Loucy (cell line): ENCODE data around the gene KPNB1.

Experiments used
- H2AFZ ChIP-seq: fragments of 200-600 bp; sonication (generic); 2 replicates; pipeline ENCODE4 v1.6.0; 2016; ENCODE audit warnings: antibody characterized with exemption, mild to moderate bottlenecking, low read length, moderate library complexity
- H3F3A ChIP-seq: fragments of 200-600 bp; 2 replicates; pipeline ENCODE4 v1.6.0; 2016; ENCODE audit warnings: antibody characterized with exemption, low read depth, mild to moderate bottlenecking
- H3K27me3 ChIP-seq: fragments of 200-600 bp; sonication (generic); 2 replicates; pipeline ENCODE4 v1.6.1; 2014; ENCODE audit warnings: low read length, mild to moderate bottlenecking; ENCODE audit not compliant: insufficient read depth, poor library complexity, severe bottlenecking
- H3K36me3 ChIP-seq: fragments of 200-600 bp; sonication (generic); 2 replicates; pipeline ENCODE4 v1.6.1; 2016; ENCODE audit warnings: low read length; ENCODE audit not compliant: insufficient read depth
- H3K4me1 ChIP-seq: fragments of 200-600 bp; sonication (generic); 2 replicates; pipeline ENCODE4 v1.5.1; 2014; ENCODE audit warnings: low read length, mild to moderate bottlenecking; ENCODE audit not compliant: insufficient read depth, poor library complexity, severe bottlenecking
- H3K4me2 ChIP-seq: fragments of 200-600 bp; sonication (generic); 2 replicates; pipeline ENCODE4 v1.6.0; 2014; ENCODE audit warnings: antibody characterized with exemption, low read length, low read depth, mild to moderate bottlenecking; ENCODE audit not compliant: poor library complexity, severe bottlenecking
- H3K4me3 ChIP-seq: fragments of 200-600 bp; sonication (generic); 2 replicates; pipeline ENCODE4 v1.5.1; 2014; ENCODE audit warnings: low read length, mild to moderate bottlenecking, mixed read lengths; ENCODE audit not compliant: poor library complexity, severe bottlenecking
- H3K79me2 ChIP-seq: fragments of 200-600 bp; sonication (generic); 2 replicates; pipeline ENCODE4 v1.6.1; 2014; ENCODE audit warnings: low read length; ENCODE audit not compliant: insufficient read depth
- H3K9ac ChIP-seq: fragments of 200-600 bp; sonication (generic); 2 replicates; pipeline ENCODE4 v1.6.0; 2014; ENCODE audit warnings: mild to moderate bottlenecking, low read depth, low read length, moderate library complexity; ENCODE audit not compliant: poor library complexity, severe bottlenecking
- H3K9me2 ChIP-seq: fragments of 200-600 bp; sonication (generic); replicated peaks from 2 replicates; pipeline ENCODE4 v1.6.1; 2016; ENCODE audit warnings: low read depth, low read length, mixed read lengths
- H3K9me3 ChIP-seq: fragments of 200-600 bp; sonication (generic); 2 replicates; pipeline ENCODE4 v1.6.1; 2014; ENCODE audit warnings: mild to moderate bottlenecking, antibody characterized with exemption, low read length, low read depth; ENCODE audit not compliant: insufficient read depth
- H4K20me1 ChIP-seq: fragments of 200-600 bp; sonication (generic); 2 replicates; pipeline ENCODE4 v1.6.0; 2014; ENCODE audit warnings: antibody characterized with exemption, low read length, mild to moderate bottlenecking; ENCODE audit not compliant: insufficient read depth, poor library complexity, severe bottlenecking
- EZH2phosphoT487 ChIP-seq: fragments of 200-600 bp; IDR thresholded peaks from 2 replicates; pipeline ENCODE4 v1.6.1; 2018; ENCODE audit warnings: antibody characterized with exemption, mild to moderate bottlenecking, moderate library complexity, borderline replicate concordance
- TF ChIP-seq, protein P1 (sequence below): fragments of 200-600 bp; sonication (generic); conservative IDR thresholded peaks from 2 replicates; pipeline ENCODE4 v1.5.1; 2014; ENCODE audit warnings: mild to moderate bottlenecking, antibody characterized with exemption, low read length

KPNB1 gene

DNA sequence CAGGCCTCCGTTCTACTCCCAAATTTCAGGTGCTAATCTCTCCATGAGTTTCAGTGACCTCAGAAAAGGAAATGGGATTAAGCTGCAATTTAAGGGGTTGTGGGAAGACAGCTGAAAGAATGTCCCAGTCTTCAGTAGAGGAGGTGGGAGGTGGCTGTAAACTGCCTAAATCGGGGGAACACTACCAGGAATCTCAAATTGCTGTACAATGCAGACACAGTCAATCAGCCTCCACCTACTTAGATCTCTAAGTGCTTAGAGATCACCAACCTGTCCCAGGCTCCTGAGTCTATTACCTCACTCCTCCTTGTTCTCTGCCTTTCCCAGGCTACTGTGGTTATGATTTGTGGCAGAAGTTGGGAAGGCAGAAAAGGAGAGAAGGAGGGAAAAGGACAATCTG, 75.0 kb downstream of the KPNB1 start:
- TF ChIP-seq, protein P1, sequence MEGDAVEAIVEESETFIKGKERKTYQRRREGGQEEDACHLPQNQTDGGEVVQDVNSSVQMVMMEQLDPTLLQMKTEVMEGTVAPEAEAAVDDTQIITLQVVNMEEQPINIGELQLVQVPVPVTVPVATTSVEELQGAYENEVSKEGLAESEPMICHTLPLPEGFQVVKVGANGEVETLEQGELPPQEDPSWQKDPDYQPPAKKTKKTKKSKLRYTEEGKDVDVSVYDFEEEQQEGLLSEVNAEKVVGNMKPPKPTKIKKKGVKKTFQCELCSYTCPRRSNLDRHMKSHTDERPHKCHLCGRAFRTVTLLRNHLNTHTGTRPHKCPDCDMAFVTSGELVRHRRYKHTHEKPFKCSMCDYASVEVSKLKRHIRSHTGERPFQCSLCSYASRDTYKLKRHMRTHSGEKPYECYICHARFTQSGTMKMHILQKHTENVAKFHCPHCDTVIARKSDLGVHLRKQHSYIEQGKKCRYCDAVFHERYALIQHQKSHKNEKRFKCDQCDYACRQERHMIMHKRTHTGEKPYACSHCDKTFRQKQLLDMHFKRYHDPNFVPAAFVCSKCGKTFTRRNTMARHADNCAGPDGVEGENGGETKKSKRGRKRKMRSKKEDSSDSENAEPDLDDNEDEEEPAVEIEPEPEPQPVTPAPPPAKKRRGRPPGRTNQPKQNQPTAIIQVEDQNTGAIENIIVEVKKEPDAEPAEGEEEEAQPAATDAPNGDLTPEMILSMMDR = no peak
- TF ChIP-seq EZH2phosphoT487 = no peak
- no peak overlapping the region for H2AFZ ChIP-seq
- no peak overlapping the region for H3K9ac ChIP-seq
- H3K36me3 ChIP-seq = no peaks in the 10 kb centered on the region
- H3K9me3 ChIP-seq = no peaks in the 10 kb centered on the region
- no peaks in the 10 kb centered on the region for H3F3A ChIP-seq
- peaks cover 20% of the 10 kb centered on the region for H3K4me1 ChIP-seq
- no peak overlapping the region for H3K4me2 ChIP-seq
- H3K79me2 ChIP-seq = no peaks in the 10 kb centered on the region
- H4K20me1 ChIP-seq = no peaks in the 10 kb centered on the region
- H3K4me3 ChIP-seq = no peak overlapping the region
- H3K9me2 ChIP-seq = no peaks in the 10 kb centered on the region
- no peaks in the 10 kb centered on the region for H3K27me3 ChIP-seq

DNA sequence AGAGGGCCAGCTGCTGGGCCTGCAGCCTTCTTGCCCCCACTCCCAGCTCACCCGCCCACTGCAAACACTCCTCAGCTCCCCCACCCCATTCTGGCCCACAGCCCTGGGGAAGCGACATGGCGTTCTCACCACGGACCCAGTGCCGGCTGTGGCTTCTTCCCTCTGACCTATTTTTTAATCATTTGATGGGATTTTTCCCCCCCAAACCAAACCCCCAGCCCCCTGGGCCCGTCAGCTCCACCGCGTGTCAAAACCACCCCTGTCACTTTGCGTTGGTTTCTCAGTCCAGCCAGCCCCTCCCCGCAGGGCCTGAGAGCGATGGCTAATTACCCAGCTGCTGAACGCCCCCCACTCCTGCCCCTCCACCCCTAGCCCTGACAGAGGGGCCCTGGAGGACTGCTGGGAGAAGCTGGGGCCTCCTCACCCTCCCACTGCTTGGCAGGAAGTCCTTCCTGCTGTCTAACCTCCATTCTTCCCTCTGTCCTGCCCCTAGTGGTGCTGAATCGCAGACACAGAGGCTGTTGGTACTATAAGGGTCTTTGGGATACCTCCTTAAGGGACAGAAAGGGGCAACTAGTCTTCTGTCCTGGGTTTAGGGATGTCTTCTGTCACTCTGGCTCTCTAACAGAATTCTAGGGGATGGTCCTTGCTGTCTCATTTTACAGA, 75.9 kb downstream of the KPNB1 start:
- H3K4me1 ChIP-seq = peaks cover 11% of the 10 kb centered on the region
- H2AFZ ChIP-seq = no peak overlapping the region
- no peak overlapping the region for H3K9ac ChIP-seq
- no peaks in the 10 kb centered on the region for H3K36me3 ChIP-seq
- no peaks in the 10 kb centered on the region for H3K9me3 ChIP-seq
- no peak for TF ChIP-seq EZH2phosphoT487
- no peaks in the 10 kb centered on the region for H3F3A ChIP-seq
- no peaks in the 10 kb centered on the region for H3K9me2 ChIP-seq
- H4K20me1 ChIP-seq = no peaks in the 10 kb centered on the region
- no peaks in the 10 kb centered on the region for H3K27me3 ChIP-seq
- no peak overlapping the region for H3K4me3 ChIP-seq
- H3K4me2 ChIP-seq = no peak overlapping the region
- no peaks in the 10 kb centered on the region for H3K79me2 ChIP-seq

DNA sequence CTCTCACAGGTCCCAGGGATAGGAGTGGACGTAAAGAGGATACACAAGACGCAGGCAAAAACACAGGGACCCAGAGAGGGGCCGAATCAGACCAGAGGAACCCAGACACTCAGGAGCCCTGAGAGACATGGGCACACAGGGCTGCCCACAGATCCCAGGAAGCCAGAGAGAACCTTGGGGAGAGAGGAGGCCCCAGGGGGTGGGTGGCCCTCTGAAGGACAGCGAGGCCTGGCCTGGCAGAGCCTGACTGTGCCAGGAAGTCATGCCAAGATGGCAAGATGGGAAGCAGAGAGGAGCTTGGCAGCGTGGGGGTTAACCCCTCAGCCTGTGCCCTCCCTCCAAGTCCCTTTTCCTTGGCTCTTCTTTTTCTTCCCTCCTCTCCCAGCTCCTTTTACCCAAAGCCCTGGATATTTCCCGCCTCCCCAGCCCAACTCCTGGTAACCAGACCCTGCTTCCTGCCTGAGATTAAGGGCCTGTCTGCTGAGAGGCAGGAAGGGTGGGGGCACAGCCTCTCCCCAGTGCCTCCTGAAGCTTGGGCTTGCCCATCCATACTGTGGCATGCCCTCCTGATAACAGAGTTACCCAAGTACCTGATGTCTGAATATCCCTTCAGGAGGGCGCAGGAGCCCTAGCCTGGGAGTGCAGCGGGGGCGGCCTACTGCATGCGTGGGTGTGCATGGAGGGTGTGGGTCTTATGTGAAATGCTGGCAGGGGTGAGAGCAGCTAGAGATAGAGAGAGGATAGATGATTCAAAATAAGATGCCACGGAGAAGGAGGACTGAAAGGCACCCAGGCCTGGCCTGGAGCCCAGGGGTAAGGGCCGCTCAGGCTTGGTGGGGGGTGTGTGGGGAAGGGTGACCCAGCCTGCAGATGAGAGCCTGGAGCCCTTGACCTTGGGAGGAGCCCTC, 77.3 kb downstream of the KPNB1 start:
- Histone ChIP-seq H2AFZ (no peak overlapping the region), H3K4me3 (no peak overlapping the region), H3K9me2 (no peaks in the 10 kb centered on the region), H3K9ac (peak overlapping the region; percentile 35), H3K4me1 (peaks cover 16% of the 10 kb centered on the region), H3K4me2 (no peak overlapping the region), H4K20me1 (no peaks in the 10 kb centered on the region), H3K36me3 (no peaks in the 10 kb centered on the region), H3K27me3 (no peaks in the 10 kb centered on the region), H3F3A (no peaks in the 10 kb centered on the region), H3K9me3 (no peaks in the 10 kb centered on the region), H3K79me2 (no peaks in the 10 kb centered on the region)
- TF ChIP-seq EZH2phosphoT487 = no peak
- TF ChIP-seq, protein P1 = no peak
